ENCODE results near the gene SPOCK2. TPM values are rescaled to one million over a fixed set of nuclear protein-coding genes. Genes with fewer than 3 reads are reported as not detected.
"Not testable (repeated sequence)": the region's sequence is repeated elsewhere in the genome, so short reads cannot be mapped to it uniquely, and the experiment has no call there.

The SPOCK2 gene
- total and polyA plus RNA-seq, 2 of the 4 experiments (the other 2 are of a cell fraction), result 0.02 TPM; not detected in 1

GRCh38 chr10:72032409-72033162 lies 55.8 kb downstream of the SPOCK2 start:
- H3K4me1 ChIP-seq (ENCODE audit: control insufficient read depth, insufficient read depth, low read length); DNase-seq; H4K5ac ChIP-seq (ENCODE audit: low read depth, low read length); POLR2A ChIA-PET (ENCODE audit: unreplicated experiment); ATAC-seq (ENCODE audit: low read depth); in situ Hi-C loops (cut with MboI; ENCODE audit: low sequenced_read_pairs); H3K14ac ChIP-seq (replicated peaks; ENCODE audit: low read depth, low read length); H2AK9ac ChIP-seq (replicated peaks; ENCODE audit: low read depth, low read length, poor library complexity); dilution Hi-C loops (cut with HindIII; ENCODE audit: low sequenced_read_pairs, unreplicated experiment); H3K4ac ChIP-seq (ENCODE audit: low read depth, low read length); H3K56ac ChIP-seq (ENCODE audit: extremely low read depth, insufficient read depth, low read length); H2BK120ac ChIP-seq (ENCODE audit: low read depth, low read length); intact Hi-C loops (cut with micrococcal nuclease); H4K91ac ChIP-seq (ENCODE audit: insufficient read depth, low read depth, low read length); H4K20me1 ChIP-seq (ENCODE audit: insufficient read depth, low read length); H2BK15ac ChIP-seq (ENCODE audit: low read depth, low read length); H2AK5ac ChIP-seq (ENCODE audit: low read depth, low read length); H3K36me3 ChIP-seq (ENCODE audit: control insufficient read depth, insufficient read depth, low read length); H2BK5ac ChIP-seq (ENCODE audit: low read depth, low read length, poor library complexity, severe bottlenecking); H3K4me3 ChIP-seq (ENCODE audit: insufficient read depth, low read depth, low read length); H2AFZ ChIP-seq (replicated peaks; ENCODE audit: low read length, poor library complexity); H4K8ac ChIP-seq (ENCODE audit: low read depth in 2 of 2, low read length in 2 of 2); H3K79me1 ChIP-seq (ENCODE audit: low read depth in 1 of 2, low read length in 2 of 2); BruUV-seq (replicated peaks); H2BK20ac ChIP-seq (ENCODE audit: low read depth, low read length); H3K23ac ChIP-seq (ENCODE audit: low read depth, low read length); H3K18ac ChIP-seq (ENCODE audit: low read depth, low read length); H3K9me1 ChIP-seq (ENCODE audit: insufficient read depth, low read length); H3K4me2 ChIP-seq (ENCODE audit: low read depth, low read length); H3K9ac ChIP-seq (ENCODE audit: low read depth, low read length); H3K27ac ChIP-seq (ENCODE audit: insufficient read depth, low read length); CTCF ChIA-PET; H3K9me3 ChIP-seq (ENCODE audit: control insufficient read depth, insufficient read depth, low read length): not testable (repeated sequence)
- peaks cover 31% of the 10 kb centered on the region for H3K27me3 ChIP-seq (ENCODE audit: control insufficient read depth, insufficient read depth, low read length)
- no CpG with 5 or more reads among the region's 11 CpGs for WGBS, 2 experiments (ENCODE audit: extremely low coverage in 2 of 2, insufficient read length in 1 of 2)
